GM12878 (cell line): Measurements from ENCODE around the gene ZNF860. TPM values are rescaled to one million over a fixed set of nuclear protein-coding genes. Genes with fewer than 3 reads are reported as not detected.

Source experiments
- ATAC-seq: fragments of 200-7000 bp; cut with Tn5 transposase; 3 replicates; pipeline ENCODE4 v1.9.1; 2020; ENCODE audit warnings: mild to moderate bottlenecking, moderate library complexity
- BruUV-seq: library from RNA; stranded (reverse); fragments of 400-500 nt; replicated peaks from 2 replicates; lab custom pipeline; 2021; lab: Mats Ljungman, UMichigan
- CTCF ChIA-PET: fragments of 300-600 bp; sonication (Branson Sonifier 250); formaldehyde crosslinking; extraction: SDS; loops from one replicate; lab custom pipeline; 2021; ENCODE audit warnings: inconsistent platforms; lab: Yijun Ruan, JAX
- POLR2A ChIA-PET: fragments of 350-600 bp; formaldehyde crosslinking; extraction: SDS; loops from one replicate; lab custom pipeline; 2021; ENCODE audit warnings: inconsistent platforms; lab: Charles Lee
- RAD21 ChIA-PET: fragments of 300-600 bp; sonication (Branson Sonifier 250); formaldehyde crosslinking; loops from one replicate; lab custom pipeline; 2023; ENCODE audit warnings: antibody characterized with exemption; ENCODE audit not compliant: unreplicated experiment; lab: Charles Lee
- SMC1A ChIA-PET: fragments of 300-600 bp; sonication (Branson Sonifier 250); formaldehyde crosslinking; loops from one replicate; lab custom pipeline; 2023; ENCODE audit not compliant: unreplicated experiment, uncharacterized antibody; lab: Charles Lee
- DNase-seq: peaks from one replicate; pipeline ENCODE4 v3.0.0-alpha.2; 2011; ENCODE audit warnings: low read depth, low spot score
- FAIRE-seq: peaks from 3 replicates; lab custom pipeline; 2011; peaks lifted over from hg19 to GRCh38; lab: Jason Lieb, UNC
- H2AFZ ChIP-seq: 2 replicates; pipeline ENCODE4 v1.6.0; 2011; ENCODE audit warnings: low read depth, low read length, control low read depth; ENCODE audit not compliant: control insufficient read depth
- H3K27ac ChIP-seq: 2 replicates; pipeline ENCODE4 v1.5.1; 2011; ENCODE audit warnings: control low read depth; ENCODE audit not compliant: control insufficient read depth, insufficient read depth
- H3K27me3 ChIP-seq, 2 experiments: replicated peaks in 1 of 2; 2 replicates each; pipeline versions ENCODE4 v1.6.0 to v1.6.1; 2011; ENCODE audit warnings: low read length in 1 of 2; ENCODE audit not compliant: control insufficient read depth in 2 of 2, insufficient read depth in 2 of 2
- H3K36me3 ChIP-seq, 2 experiments: 2 replicates each; pipeline ENCODE4 v1.5.1; 2011; ENCODE audit warnings: low read length in 1 of 2; ENCODE audit not compliant: control insufficient read depth in 2 of 2, insufficient read depth in 2 of 2
- H3K4me1 ChIP-seq: 2 replicates; pipeline ENCODE4 v1.6.1; 2011; ENCODE audit warnings: mild to moderate bottlenecking, low read length, moderate library complexity, mixed read lengths; ENCODE audit not compliant: control insufficient read depth, insufficient read depth
- H3K4me2 ChIP-seq: 2 replicates; pipeline ENCODE4 v1.6.0; 2011; ENCODE audit warnings: control low read depth; ENCODE audit not compliant: control insufficient read depth, insufficient read depth
- H3K4me3 ChIP-seq: fragments of 200-600 bp; sonication (generic); 2 replicates; pipeline ENCODE4 v1.5.1; 2016
- H3K79me2 ChIP-seq: 2 replicates; pipeline ENCODE4 v1.6.0; 2011; ENCODE audit warnings: low read length; ENCODE audit not compliant: control insufficient read depth, insufficient read depth
- H3K9ac ChIP-seq: 2 replicates; pipeline ENCODE4 v1.8.0; 2011; ENCODE audit warnings: low read length, control low read depth, mixed read lengths; ENCODE audit not compliant: control insufficient read depth, insufficient read depth
- H3K9me3 ChIP-seq: replicated peaks from 3 replicates; pipeline ENCODE4 v1.5.1; 2011; ENCODE audit warnings: mild to moderate bottlenecking, low read length; ENCODE audit not compliant: control insufficient read depth, insufficient read depth
- H4K20me1 ChIP-seq: 2 replicates; pipeline ENCODE4 v1.6.0; 2011; ENCODE audit not compliant: control insufficient read depth, insufficient read depth
- ASH2L ChIP-seq: fragments of 300-600, 200-600 bp; sonication (generic); IDR thresholded peaks from 2 replicates; pipeline ENCODE4 v1.6.1; 2017; ENCODE audit warnings: low read depth, mild to moderate bottlenecking, borderline replicate concordance
- ATF2 ChIP-seq: IDR thresholded peaks from 2 replicates; pipeline ENCODE4 v1.6.1; 2012; ENCODE audit warnings: low read length, inconsistent platforms
- BACH1 ChIP-seq: fragments of 450-650 bp; IDR thresholded peaks from 2 replicates; pipeline ENCODE4 v1.6.1; 2017; ENCODE audit warnings: mild to moderate bottlenecking, borderline replicate concordance
- CHD4 ChIP-seq: fragments of 200-600 bp; sonication (generic); IDR thresholded peaks from 2 replicates; pipeline ENCODE4 v1.6.1; 2016; ENCODE audit warnings: mild to moderate bottlenecking
- EZH2 ChIP-seq: IDR thresholded peaks from 2 replicates; pipeline ENCODE4 v1.6.1; 2012; ENCODE audit warnings: low read depth, mild to moderate bottlenecking, control low read depth, inconsistent platforms, low read length, borderline replicate concordance; ENCODE audit not compliant: control insufficient read depth
- KLF5 ChIP-seq: fragments of 450-650 bp; IDR thresholded peaks from 2 replicates; pipeline ENCODE4 v1.6.1; 2014; ENCODE audit warnings: mild to moderate bottlenecking; ENCODE audit not compliant: partially characterized antibody
- LARP7 ChIP-seq: fragments of 450-650 bp; IDR thresholded peaks from 2 replicates; pipeline ENCODE4 v1.6.1; 2017; ENCODE audit warnings: mild to moderate bottlenecking
- POU2F2 ChIP-seq: IDR thresholded peaks from 3 replicates; pipeline ENCODE4 v1.6.1; 2011; ENCODE audit warnings: low read depth, mild to moderate bottlenecking, low read length, borderline replicate concordance
- RBBP5 ChIP-seq: fragments of 200-600 bp; sonication (generic); conservative IDR thresholded peaks from 2 replicates; pipeline ENCODE4 v1.6.1; 2016
- REST ChIP-seq: IDR thresholded peaks from 2 replicates; pipeline ENCODE4 v1.6.1; 2012; ENCODE audit warnings: mild to moderate bottlenecking, low read depth, low read length
- SMAD5 ChIP-seq: IDR thresholded peaks from 2 replicates; pipeline ENCODE4 v1.6.1; 2016; ENCODE audit warnings: antibody characterized with exemption, low read depth
- SREBF2 ChIP-seq: IDR thresholded peaks from 2 replicates; pipeline ENCODE4 v1.6.1; 2012; ENCODE audit warnings: mild to moderate bottlenecking, low read length
- SUZ12 ChIP-seq: fragments of 200-600 bp; sonication (generic); IDR thresholded peaks from one replicate; pipeline ENCODE4 v1.6.1; 2018; ENCODE audit warnings: antibody characterized with exemption, mild to moderate bottlenecking; ENCODE audit not compliant: unreplicated experiment
- TARDBP ChIP-seq: IDR thresholded peaks from 2 replicates; pipeline ENCODE4 v1.6.1; 2016; ENCODE audit warnings: borderline replicate concordance
- TCF7 ChIP-seq: IDR thresholded peaks from 2 replicates; pipeline ENCODE4 v1.6.1; 2014; ENCODE audit warnings: antibody characterized with exemption, borderline replicate concordance
- ZNF687 ChIP-seq: fragments of 450-650 bp; IDR thresholded peaks from 2 replicates; pipeline ENCODE4 v1.6.1; 2017; ENCODE audit warnings: mild to moderate bottlenecking, moderate library complexity
- WGBS: methylation state at CpG from one replicate; pipeline ENCODE4 v1.1.6; 2016; ENCODE audit warnings: low lambda C conversion rate; ENCODE audit not compliant: insufficient replicate concordance, insufficient coverage; ENCODE audit errors: missing lambda C conversion rate; 5-methylcytosine and 5-hydroxymethylcytosine counted together
- in situ Hi-C: fragments of 300-500 bp; cut with MboI; formaldehyde crosslinking; loops from 9 replicates; pipeline ENCODE4 v1.14.3; 2018; ENCODE audit warnings: mixed read lengths
- intact Hi-C: fragments of 100-400 bp; cut with micrococcal nuclease; formaldehyde crosslinking; loops from one replicate; pipeline ENCODE4 v1.14.2; 2022; ENCODE audit not compliant: unreplicated experiment
- polyA plus RNA-seq, 11 experiments: library from polyadenylated mRNA; depleted of rRNA in 4 of 11; unstranded in 6 of 11; stranded (reverse) in 5 of 11; fragments of >200 nt; fragmentation: Nextera tagmentation in 4 of 11; fragmentation: Illumina TruSeq in 1 of 11; extraction: Ambion mirVana in 4 of 11; extraction: Trizol in 1 of 11; gene quantifications; 1 replicate in 1 of 11; 2 replicates in 10 of 11; pipeline versions ENCODE4 v1.2.1 to v1.2.3, GENCODE V29; 2011 to 2016; ENCODE audit warnings: inconsistent platforms in 2 of 11, missing spikeins in 2 of 11, low read depth in 1 of 11
- total RNA-seq, 4 experiments: library from RNA; depleted of rRNA in 3 of 4; stranded (reverse); fragments of >200 nt in 3 of 4; fragmentation: Illumina TruSeq in 1 of 4; extraction: Trizol in 1 of 4; gene quantifications; 2 replicates each; pipeline versions ENCODE4 v1.2.1 to v1.2.3, GENCODE V29; 2013 to 2021

ZNF860 gene
- total and polyA plus RNA-seq, 10 of the 15 experiments (the other 5 are each of a cell fraction or from before 2014, with no cell fraction given), result not detected

- no peak for TF ChIP-seq REST
- TF ChIP-seq EZH2, result no peak
- no peak for TF ChIP-seq RBBP5
These were observed 18.4 kb downstream of the ZNF860 start (continued) for GRCh38 chr3:31999907-32000439.

- ChIA-PET CTCF (no interaction called here), POLR2A (no interaction called here), RAD21 (no interaction called here), SMC1A (no interaction called here)
- DNase-seq (no peak), ATAC-seq (no peak), FAIRE-seq (no peak)
- H3K36me3 ChIP-seq, result no peaks in the 10 kb centered on the region
- H2AFZ ChIP-seq, result no peak overlapping the region
- no peak overlapping the region for H3K4me3 ChIP-seq
- no peak overlapping the region for H3K27ac ChIP-seq
- in situ Hi-C loops, result no loop called here
- BruUV-seq, result no TSS peak
- H3K9me3 ChIP-seq, result no peaks in the 10 kb centered on the region
- H3K9ac ChIP-seq, result no peak overlapping the region
- H3K4me1 ChIP-seq, result no peaks in the 10 kb centered on the region
- H3K4me2 ChIP-seq, result no peak overlapping the region
- H3K27me3 ChIP-seq, result no peaks in the 10 kb centered on the region
- no peaks in the 10 kb centered on the region for H3K79me2 ChIP-seq
- no peaks in the 10 kb centered on the region; the same call in 1 of the 2 replicates for H4K20me1 ChIP-seq
- WGBS, result 90% methylated on average over 3 of the region's 3 CpGs
- intact Hi-C loops, result no loop called here
- TF ChIP-seq EZH2 (no peak), TARDBP (no peak), ATF2 (no peak), KLF5 (no peak), ASH2L (no peak), POU2F2 (no peak), SUZ12 (no peak), LARP7 (no peak), ZNF687 (no peak), TCF7 (no peak), BACH1 (no peak), SMAD5 (no peak), SREBF2 (no peak), CHD4 (no peak)
These were observed 19.3 kb downstream of the ZNF860 start for GRCh38 chr3:32000877-32001276.
